ENCODE measurements around the gene FLRT2. TPM values are rescaled to one million over a fixed set of nuclear protein-coding genes. Genes with fewer than 3 reads are reported as not detected.

The FLRT2 gene
- polyA plus RNA-seq, 1 experiment: 20.8 TPM

DNA sequence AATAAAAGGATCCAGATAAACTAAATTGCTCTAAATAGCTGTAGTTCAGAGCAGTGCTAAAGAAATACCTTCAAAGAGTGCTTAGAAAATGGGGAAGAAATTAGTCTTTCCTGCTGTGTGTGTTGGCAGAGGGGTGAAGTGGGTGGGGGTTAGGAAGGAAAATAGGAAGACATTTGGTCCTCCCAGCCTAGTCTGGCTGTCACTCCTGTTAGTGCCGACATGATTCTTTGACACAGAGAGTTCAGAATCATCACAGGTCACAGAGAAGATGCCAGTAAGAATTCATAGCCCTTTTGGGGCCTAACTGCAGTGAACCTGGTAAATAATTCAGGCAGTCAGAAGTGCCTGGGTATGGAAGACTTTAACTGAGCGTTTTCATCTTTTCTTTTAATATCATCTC lies 74.8 kb downstream of the FLRT2 start:
- no peak for DNase-seq (ENCODE audit: low read depth, low spot score)
- H3K27ac ChIP-seq (ENCODE audit: low read depth, low read length): no peak overlapping the region
- TF ChIP-seq, protein P1, sequence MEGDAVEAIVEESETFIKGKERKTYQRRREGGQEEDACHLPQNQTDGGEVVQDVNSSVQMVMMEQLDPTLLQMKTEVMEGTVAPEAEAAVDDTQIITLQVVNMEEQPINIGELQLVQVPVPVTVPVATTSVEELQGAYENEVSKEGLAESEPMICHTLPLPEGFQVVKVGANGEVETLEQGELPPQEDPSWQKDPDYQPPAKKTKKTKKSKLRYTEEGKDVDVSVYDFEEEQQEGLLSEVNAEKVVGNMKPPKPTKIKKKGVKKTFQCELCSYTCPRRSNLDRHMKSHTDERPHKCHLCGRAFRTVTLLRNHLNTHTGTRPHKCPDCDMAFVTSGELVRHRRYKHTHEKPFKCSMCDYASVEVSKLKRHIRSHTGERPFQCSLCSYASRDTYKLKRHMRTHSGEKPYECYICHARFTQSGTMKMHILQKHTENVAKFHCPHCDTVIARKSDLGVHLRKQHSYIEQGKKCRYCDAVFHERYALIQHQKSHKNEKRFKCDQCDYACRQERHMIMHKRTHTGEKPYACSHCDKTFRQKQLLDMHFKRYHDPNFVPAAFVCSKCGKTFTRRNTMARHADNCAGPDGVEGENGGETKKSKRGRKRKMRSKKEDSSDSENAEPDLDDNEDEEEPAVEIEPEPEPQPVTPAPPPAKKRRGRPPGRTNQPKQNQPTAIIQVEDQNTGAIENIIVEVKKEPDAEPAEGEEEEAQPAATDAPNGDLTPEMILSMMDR (IDR thresholded peaks at IDR 0.05; ENCODE audit: low read depth, low read length): no peak
- ChIA-PET POLR2A (no interaction called here), CTCF (interaction anchor here (0.7 kb wide), 1 partner anchor 15 kb away, joined by 3 read pairs; no protein-coding TSS in a partner anchor)
- H3K4me3 ChIP-seq (ENCODE audit: low read depth, low read length): no peak overlapping the region
- H3K9me3 ChIP-seq (ENCODE audit: control insufficient read depth, insufficient read depth, low read length): no peaks in the 10 kb centered on the region
- H3K27me3 ChIP-seq (ENCODE audit: control insufficient read depth, insufficient read depth, low read length): no peaks in the 10 kb centered on the region

DNA sequence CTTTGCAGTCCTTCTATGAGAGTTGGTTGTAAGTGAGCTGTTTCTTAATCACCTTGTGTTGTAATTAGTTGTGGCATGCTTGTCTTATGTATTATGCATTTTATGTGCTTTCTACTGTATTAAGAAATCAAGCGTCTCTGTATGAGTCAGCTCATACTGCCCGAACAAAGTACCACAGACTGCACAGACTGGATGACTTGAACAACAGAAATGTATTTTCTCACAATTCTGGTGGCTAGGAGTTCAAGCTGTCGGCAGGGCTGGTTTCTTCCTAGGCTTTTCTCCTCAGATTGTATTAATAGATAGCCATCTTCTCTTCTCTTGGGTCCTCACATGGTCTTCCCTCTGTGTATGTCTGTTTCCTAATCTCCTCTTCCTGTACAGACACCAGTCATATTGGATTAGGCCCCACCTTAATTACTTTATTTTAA lies 77.7 kb downstream of the FLRT2 start:
- Histone ChIP-seq H3K9me3 (ENCODE audit: control insufficient read depth, insufficient read depth, low read length) (no peaks in the 10 kb centered on the region), H3K27me3 (ENCODE audit: control insufficient read depth, insufficient read depth, low read length) (no peaks in the 10 kb centered on the region), H3K4me3 (ENCODE audit: low read depth, low read length) (no peak overlapping the region), H3K27ac (ENCODE audit: low read depth, low read length) (peak overlapping the region; percentile 73)
- TF ChIP-seq, protein P1 (IDR thresholded peaks at IDR 0.05; ENCODE audit: low read depth, low read length): no peak
- DNase-seq (ENCODE audit: low read depth, low spot score): peak; percentile 49
- ChIA-PET CTCF (no interaction called here), POLR2A (interaction anchor here (1.0 kb wide), 1 partner anchor 71 kb away, joined by 3 read pairs; no protein-coding TSS in a partner anchor)

GRCh38 chr14:85613496-85613895 lies 83.6 kb downstream of the FLRT2 start:
- H3K4me3 ChIP-seq (ENCODE audit: low read depth, low read length): no peak overlapping the region
- CTCF ChIA-PET: interaction anchor here (1.0 to 1.7 kb wide), 2 partner anchors 15 to 18 kb away, joined by 3 to 23 read pairs; no protein-coding TSS in a partner anchor
- H3K27me3 ChIP-seq (ENCODE audit: control insufficient read depth, insufficient read depth, low read length): no peaks in the 10 kb centered on the region
- TF ChIP-seq, protein P1 (IDR thresholded peaks at IDR 0.05; ENCODE audit: low read depth, low read length): no peak
- no peaks in the 10 kb centered on the region for H3K9me3 ChIP-seq (ENCODE audit: control insufficient read depth, insufficient read depth, low read length)
- POLR2A ChIA-PET: interaction anchor here (0.8 kb wide), 1 partner anchor 1855 kb away, joined by 3 read pairs; no protein-coding TSS in a partner anchor
- no peak overlapping the region for H3K27ac ChIP-seq (ENCODE audit: low read depth, low read length)
- no peak for DNase-seq (ENCODE audit: low read depth, low spot score)

- Histone ChIP-seq H3K9me3 (ENCODE audit: control insufficient read depth, insufficient read depth, low read length) (no peaks in the 10 kb centered on the region), H3K27me3 (ENCODE audit: control insufficient read depth, insufficient read depth, low read length) (no peaks in the 10 kb centered on the region), H3K4me3 (ENCODE audit: low read depth, low read length) (no peak overlapping the region), H3K27ac (ENCODE audit: low read depth, low read length) (no peak overlapping the region)
- DNase-seq (ENCODE audit: low read depth, low spot score): no peak
- TF ChIP-seq, protein P1 (IDR thresholded peaks at IDR 0.05; ENCODE audit: low read depth, low read length): no peak
- ChIA-PET POLR2A (no interaction called here), CTCF (no interaction called here)
Measured at GRCh38 chr14:85616386-85616885, 86.5 kb downstream of the FLRT2 start.

DNA sequence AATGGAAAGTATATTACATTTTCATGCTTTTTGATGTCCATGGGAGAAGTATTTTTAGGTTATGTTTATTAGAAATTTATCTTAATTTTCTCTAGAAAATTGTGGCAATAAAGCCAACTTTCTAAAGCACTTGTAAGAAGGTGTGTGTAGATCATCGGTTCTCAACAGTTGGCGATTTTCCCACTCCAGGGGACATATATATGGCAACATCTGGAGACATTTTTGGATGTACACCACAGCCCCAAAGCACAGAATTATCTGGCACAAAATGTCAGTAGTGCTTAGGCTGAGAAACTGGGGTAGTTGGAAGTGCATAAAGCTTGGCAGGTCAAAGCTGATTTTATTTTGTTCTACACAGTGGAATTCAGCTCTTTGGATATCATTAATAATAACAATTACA lies 86.9 kb downstream of the FLRT2 start:
- H3K27me3 ChIP-seq (ENCODE audit: control insufficient read depth, insufficient read depth, low read length): no peaks in the 10 kb centered on the region
- no peaks in the 10 kb centered on the region for H3K9me3 ChIP-seq (ENCODE audit: control insufficient read depth, insufficient read depth, low read length)
- no peak overlapping the region for H3K27ac ChIP-seq (ENCODE audit: low read depth, low read length)
- ChIA-PET CTCF (no interaction called here), POLR2A (no interaction called here)
- H3K4me3 ChIP-seq (ENCODE audit: low read depth, low read length): no peak overlapping the region
- TF ChIP-seq, protein P1 (IDR thresholded peaks at IDR 0.05; ENCODE audit: low read depth, low read length): no peak
- no peak for DNase-seq (ENCODE audit: low read depth, low spot score)
